Adipocyte (in vitro differentiated cells): ENCODE data around the gene SLC28A3.

Source experiments
- DNase-seq: peaks from one replicate; pipeline ENCODE4 v3.0.0-alpha.2; 2015; ENCODE audit warnings: low read depth
- H3K27me3 ChIP-seq: replicated peaks from 2 replicates; pipeline ENCODE4 v1.7.0; 2013; ENCODE audit warnings: mild to moderate bottlenecking, low read length, moderate library complexity; ENCODE audit not compliant: control insufficient read depth, insufficient read depth
- H3K36me3 ChIP-seq: 2 replicates; pipeline ENCODE4 v1.7.0; 2013; ENCODE audit warnings: low read length, mild to moderate bottlenecking, moderate library complexity; ENCODE audit not compliant: control insufficient read depth, insufficient read depth, severe bottlenecking
- H3K4me1 ChIP-seq: 2 replicates; pipeline ENCODE4 v1.7.0; 2013; ENCODE audit warnings: mild to moderate bottlenecking, low read length, moderate library complexity; ENCODE audit not compliant: control insufficient read depth, insufficient read depth
- H3K4me3 ChIP-seq: 2 replicates; pipeline ENCODE4 v1.7.0; 2013; ENCODE audit warnings: mild to moderate bottlenecking, low read length, moderate library complexity
- H3K9ac ChIP-seq: 2 replicates; pipeline ENCODE4 v1.7.0; 2013; ENCODE audit warnings: mild to moderate bottlenecking, low read length, moderate library complexity
- H3K9me3 ChIP-seq: 2 replicates; pipeline ENCODE4 v1.7.0; 2013; ENCODE audit warnings: mild to moderate bottlenecking, low read length, moderate library complexity; ENCODE audit not compliant: control insufficient read depth

SLC28A3 gene

GRCh38 chr9:84238652-84239051 is 101.9 kb downstream of the SLC28A3 start:
- Histone ChIP-seq H3K27me3 (no peaks in the 10 kb centered on the region), H3K4me1 (no peaks in the 10 kb centered on the region), H3K36me3 (no peaks in the 10 kb centered on the region), H3K9ac (no peak overlapping the region), H3K9me3 (peaks cover 18% of the 10 kb centered on the region), H3K4me3 (no peak overlapping the region)
- no peak for DNase-seq

- Histone ChIP-seq H3K4me1 (peaks cover 10% of the 10 kb centered on the region), H3K36me3 (no peaks in the 10 kb centered on the region), H3K4me3 (no peak overlapping the region), H3K27me3 (no peaks in the 10 kb centered on the region), H3K9me3 (peaks cover 18% of the 10 kb centered on the region), H3K9ac (no peak overlapping the region)
- no peak for DNase-seq
Observed at GRCh38 chr9:84235511-84235910, 105.0 kb downstream of the SLC28A3 start.

- H3K4me3 ChIP-seq: no peak overlapping the region
- no peaks in the 10 kb centered on the region for H3K36me3 ChIP-seq
- no peaks in the 10 kb centered on the region for H3K9me3 ChIP-seq
- no peak overlapping the region for H3K9ac ChIP-seq
- DNase-seq: peak; percentile 86
- no peaks in the 10 kb centered on the region for H3K27me3 ChIP-seq
- H3K4me1 ChIP-seq: peaks cover 28% of the 10 kb centered on the region
Observed at GRCh38 chr9:84230355-84231145, 110.0 kb downstream of the SLC28A3 start.

GRCh38 chr9:84229191-84229590 is 111.4 kb downstream of the SLC28A3 start:
- Histone ChIP-seq H3K36me3 (no peaks in the 10 kb centered on the region), H3K4me1 (peaks cover 28% of the 10 kb centered on the region), H3K9ac (no peak overlapping the region), H3K4me3 (no peak overlapping the region), H3K27me3 (no peaks in the 10 kb centered on the region), H3K9me3 (no peaks in the 10 kb centered on the region)
- DNase-seq: no peak

GRCh38 chr9:84228130-84228720 is 112.3 kb downstream of the SLC28A3 start:
- Histone ChIP-seq H3K4me3 (no peak overlapping the region), H3K27me3 (peaks cover 3% of the 10 kb centered on the region), H3K9me3 (no peaks in the 10 kb centered on the region), H3K9ac (no peak overlapping the region), H3K4me1 (peaks cover 28% of the 10 kb centered on the region), H3K36me3 (no peaks in the 10 kb centered on the region)
- DNase-seq: no peak

GRCh38 chr9:84226126-84226525 is 114.4 kb downstream of the SLC28A3 start:
- Histone ChIP-seq H3K27me3 (peaks cover 4% of the 10 kb centered on the region), H3K9ac (no peak overlapping the region), H3K4me3 (no peak overlapping the region), H3K9me3 (peaks cover 9% of the 10 kb centered on the region), H3K4me1 (peaks cover 24% of the 10 kb centered on the region), H3K36me3 (no peaks in the 10 kb centered on the region)
- no peak for DNase-seq
